GM11168 (cell line): ENCODE results near the gene CLCN2.

ENCODE experiments used
- in situ Hi-C: fragments of 300-500 bp; cut with MboI; formaldehyde crosslinking; loops from one replicate; pipeline ENCODE4 v1.12.0; 2022; ENCODE audit warnings: low sequenced_read_pairs; ENCODE audit not compliant: unreplicated experiment

The CLCN2 gene

DNA sequence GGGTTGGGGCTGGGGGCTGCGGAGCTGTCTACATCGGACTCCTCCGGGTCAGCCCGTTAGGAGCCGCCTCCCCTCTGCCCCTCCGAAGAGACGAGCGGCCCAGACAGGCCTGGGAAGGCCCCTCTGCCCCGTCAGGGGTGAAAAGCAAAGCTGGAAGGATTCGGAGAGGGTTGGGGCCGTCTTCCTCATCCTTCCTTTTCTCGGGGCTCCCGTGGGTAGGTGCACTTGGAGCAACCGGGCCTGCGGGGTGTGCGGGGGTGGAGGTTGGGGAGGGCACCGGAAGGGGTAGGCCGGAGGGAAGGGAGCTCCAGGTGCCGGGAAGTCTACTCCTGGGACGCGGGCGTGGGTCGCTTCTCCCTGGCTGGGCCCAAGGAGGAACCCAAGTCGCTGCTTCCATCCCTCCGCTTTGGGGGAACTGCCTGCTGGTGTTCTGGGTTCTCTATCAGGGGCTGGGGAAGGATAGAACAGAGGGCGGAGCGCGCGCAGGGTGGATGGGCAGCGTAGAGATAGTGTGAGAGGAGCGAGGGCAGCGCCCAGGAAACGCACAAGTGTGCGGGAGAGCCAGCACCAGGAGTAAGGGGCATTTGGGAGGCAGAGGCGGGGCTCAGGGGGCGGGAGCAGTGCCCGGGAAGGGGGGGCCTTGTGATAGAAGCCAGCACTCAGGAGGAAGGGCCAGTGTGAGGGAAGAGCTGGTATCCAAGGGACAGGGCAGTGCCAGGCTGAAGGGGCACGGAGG is 695 bp upstream of the CLCN2 start:
- in situ Hi-C loops: no loop called here

DNA sequence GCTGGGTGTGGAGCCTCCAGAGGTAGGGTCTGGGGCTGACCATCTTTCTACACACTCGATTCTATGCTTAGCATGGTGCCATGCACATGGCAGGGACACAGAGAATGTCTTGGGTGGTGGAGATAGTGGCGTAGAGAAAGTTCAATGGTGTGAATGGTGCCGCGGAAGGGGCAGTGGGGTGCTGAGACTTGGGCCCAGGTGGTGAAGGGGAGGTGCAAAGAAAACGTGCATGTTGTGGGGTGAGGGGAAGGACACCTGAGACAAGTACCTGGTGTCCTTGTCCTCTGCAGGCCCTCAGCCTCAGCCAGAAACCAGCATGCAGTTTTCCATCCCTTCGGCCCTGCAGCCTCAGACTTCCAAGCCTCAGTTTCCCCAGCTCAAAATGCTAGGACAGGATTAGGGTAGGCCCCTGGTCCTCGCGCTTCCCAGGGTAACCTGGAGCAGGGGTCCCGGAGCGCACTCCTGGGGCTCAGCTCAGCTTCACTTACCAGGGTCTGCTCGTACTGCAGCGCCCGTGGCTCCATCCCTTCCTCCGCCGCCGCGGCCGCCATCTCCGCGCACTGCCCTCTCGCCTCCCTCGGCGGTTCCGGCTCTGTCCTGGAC is 375 bp downstream of the CLCN2 start:
- in situ Hi-C loops: no loop called here

DNA sequence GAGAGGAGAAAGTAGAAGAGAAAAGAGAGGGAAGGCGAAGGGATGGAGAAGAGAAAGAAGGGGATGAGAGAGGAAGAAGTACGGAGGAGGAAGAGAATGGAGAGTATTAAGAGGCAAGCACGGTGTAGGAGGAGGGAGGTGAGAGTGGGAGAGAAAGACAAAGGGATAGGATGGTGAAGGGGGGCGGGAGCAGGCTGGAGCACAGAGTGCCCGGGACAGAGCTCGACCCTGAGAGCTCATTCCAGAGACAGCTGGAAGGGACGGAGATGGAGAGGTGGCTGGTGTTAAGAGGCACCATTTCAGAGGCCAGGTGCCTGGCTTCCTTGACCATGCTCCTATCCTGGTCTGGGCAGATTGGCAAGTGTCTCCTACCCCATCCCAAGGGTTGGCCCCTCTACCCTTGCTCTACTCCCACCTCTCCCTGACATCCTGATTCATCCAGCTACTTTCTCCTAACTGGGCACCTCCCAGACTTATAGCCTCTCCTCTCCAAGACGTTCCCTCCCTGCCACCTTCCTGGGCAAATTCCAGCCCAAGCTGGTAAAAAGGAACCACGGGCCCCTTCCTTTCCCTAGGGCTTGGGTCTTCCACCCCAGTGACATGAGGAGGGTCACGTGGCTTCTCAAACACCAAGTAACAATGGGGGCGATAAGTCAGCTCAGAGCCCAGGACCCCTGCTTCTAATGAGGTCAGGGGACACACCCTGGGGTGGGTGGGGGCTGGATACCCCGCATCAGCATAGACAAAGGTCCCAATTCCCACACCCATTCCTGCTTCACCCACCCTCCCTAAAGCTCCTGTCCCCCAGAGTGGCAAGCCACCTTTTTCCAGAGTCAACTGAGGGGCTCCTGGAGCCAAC is 1.1 kb downstream of the CLCN2 start:
- in situ Hi-C loops: no loop called here

- in situ Hi-C loops: no loop called here
Measured at GRCh38 chr3:184359610-184360009, 1.8 kb downstream of the CLCN2 start.

DNA sequence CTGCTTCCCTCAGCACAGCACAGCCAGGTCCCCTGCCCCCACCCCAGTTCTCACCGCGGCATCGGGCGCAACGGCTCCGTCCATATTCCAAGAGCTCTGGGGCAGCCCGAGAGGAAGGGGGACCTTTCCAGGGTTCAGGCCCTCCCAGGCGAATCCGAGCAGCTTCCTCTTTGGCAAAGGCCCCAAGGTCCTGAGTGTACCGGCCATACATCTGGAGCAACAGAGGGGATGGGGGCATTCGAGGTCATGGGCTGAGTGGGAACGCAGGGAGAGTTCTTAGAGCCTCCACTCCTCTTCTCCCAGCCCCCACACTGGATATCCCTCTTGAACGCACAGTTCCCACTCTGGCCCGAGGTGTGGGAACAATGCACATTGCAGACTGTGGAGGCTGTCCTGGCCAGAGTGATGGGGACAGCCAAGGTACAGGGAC is 2.5 kb downstream of the CLCN2 start:
- in situ Hi-C loops: no loop called here

DNA sequence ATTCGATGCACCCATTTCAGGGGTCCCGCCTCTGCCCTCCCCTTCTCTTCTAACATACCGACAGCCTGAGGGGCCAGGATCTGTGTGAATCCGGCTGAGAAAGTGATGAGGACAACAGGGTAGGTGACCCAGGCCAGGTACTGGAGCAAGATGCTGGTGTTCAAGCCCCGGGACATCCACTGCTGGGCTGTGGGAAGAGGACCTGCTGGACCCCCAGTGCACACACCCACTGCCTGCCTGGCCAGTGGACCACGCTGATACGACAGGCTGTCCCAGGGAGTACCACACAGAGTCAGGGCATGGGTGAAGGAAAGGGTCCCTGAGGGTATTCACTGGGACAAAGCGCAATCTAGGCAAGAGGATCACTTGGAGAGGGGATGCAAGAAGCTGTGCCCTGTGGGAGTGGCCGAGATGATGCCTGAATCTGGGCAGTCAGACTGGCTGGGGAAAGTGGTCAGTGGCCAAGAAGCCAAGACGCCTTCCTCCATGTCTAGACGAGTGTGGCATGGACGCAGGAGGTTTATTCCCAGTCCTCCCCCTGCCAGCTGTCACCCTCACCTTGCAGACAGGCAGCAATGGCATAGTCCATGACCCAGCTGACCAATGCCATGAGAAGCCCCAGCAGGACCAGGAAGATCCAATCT is 3.2 kb downstream of the CLCN2 start:
- in situ Hi-C loops: no loop called here

- in situ Hi-C loops: no loop called here
Measured at GRCh38 chr3:184357248-184358123, 3.9 kb downstream of the CLCN2 start.

DNA sequence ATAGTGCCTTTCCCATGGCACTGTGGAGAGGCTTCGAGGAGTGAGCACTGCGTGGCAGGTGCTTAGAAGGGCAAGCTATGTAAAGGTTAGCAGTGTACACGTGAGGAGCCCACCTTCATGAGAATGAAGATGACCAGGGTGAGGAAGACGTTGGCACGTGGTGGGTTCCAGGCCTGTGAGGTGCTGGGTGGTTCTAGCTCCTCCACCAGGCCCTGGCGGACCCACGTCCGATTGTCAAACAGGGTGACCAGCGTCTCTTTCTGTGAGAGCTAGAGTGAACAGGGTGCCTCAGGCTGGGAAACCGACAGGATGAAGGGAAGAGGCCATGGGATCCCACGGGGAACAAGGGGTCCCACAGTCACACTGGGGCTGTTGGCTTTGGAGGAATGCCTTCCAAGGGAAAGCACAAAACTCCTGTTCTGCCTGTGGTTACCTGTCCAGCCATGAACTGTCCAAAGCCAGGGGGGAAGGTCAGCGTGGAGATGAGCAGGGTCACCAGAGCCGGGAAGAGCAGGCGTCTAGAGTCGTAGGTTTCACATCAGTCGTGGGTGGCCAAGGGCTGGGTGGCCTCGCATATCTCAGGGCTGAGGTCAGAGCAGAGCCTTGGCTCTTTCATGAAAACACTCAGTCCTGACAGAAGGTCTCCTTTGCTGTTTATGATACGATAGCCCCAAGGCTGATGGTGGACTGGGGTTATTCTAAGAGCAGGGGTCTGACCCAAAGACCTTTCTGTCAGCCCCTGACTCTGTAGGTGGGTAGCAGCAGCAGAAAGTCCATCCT is 6.0 kb downstream of the CLCN2 start:
- in situ Hi-C loops: no loop called here

DNA sequence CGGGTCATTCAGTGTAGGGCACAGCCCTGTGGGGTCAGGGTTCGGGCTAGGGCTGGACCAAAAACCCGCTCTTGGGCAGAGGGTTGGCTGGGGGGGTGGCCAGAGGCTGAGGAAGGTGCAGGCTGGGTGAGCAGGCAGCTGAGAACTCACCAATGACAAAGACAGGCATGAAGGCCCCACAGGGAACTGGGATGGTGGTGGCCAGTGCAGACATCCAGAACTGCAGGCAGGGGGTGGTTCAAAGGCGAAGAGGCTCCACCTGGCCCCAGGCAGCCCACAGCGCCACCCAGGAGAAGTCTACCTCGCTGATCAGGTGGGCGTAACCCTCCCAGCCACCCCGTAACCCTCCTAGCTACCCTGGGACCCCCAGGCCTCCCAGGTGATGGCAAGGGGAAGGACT is 6.7 kb downstream of the CLCN2 start:
- in situ Hi-C loops: no loop called here

- in situ Hi-C loops: no loop called here
Measured at GRCh38 chr3:184354121-184354728, 7.2 kb downstream of the CLCN2 start.

- in situ Hi-C loops: no loop called here
Measured at GRCh38 chr3:184353546-184353941, 7.9 kb downstream of the CLCN2 start.

DNA sequence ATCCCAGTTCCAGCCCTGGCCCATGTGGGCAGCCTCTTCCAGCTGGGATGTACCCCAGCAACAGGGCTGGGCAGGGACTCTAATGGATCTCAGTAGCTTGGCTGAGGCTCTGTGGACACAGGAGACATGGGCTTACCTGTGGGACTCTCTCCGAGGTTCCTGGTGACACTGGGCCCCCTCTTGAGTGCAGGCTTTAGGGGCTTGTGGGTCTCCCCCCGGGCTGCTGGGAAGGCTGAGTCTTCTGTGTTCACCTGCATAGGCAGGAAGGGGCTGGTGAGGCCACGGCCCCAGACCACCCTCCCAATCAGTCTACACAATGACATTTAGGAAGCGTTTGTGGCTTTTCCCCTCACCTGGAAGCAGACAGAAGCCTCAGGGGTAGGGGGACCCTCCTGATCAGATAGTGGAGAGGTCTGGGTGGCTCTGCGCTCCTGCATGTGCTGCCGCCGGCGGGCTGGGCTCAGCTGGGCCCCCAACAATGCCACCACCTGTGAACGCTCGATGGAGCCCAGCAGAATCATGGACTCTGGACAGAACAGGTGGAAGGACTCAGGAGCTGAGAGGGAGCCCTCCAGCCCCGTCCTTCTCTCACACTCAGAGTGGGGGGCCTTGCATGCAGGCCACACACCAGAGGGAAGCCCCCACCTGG is 8.4 kb downstream of the CLCN2 start:
- in situ Hi-C loops: no loop called here

DNA sequence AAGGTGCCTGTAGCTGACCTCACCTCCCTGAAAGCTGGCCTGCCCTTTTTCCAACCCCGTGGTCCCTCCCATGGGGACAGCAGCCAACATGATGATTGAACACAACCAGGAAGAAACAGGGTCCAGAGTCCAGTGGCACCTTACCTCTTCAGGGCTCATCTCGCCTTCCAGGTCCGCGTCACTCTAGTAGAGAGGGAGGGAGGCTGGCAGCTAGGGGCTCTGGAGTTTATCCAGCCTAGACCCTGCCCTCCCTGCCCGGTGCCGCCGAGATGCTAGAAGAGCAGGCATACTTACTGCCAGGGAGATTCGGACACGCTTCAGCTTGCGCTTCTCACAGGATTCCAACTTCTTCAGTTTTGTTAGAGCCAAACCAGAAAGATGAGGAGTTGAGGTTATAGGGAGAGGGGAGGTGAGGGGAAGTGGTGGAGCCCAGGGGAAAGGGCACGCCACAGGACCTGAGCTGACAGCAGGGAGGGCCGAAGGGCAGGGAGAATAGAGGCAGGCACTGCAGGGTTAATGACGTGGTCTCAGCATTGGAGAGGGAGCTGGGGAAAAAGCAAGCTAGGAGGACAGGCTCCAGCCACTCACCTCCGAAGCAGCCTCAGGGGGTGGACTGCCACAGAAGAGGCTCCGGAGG is 9.1 kb downstream of the CLCN2 start:
- in situ Hi-C loops: no loop called here

GRCh38 chr3:184351511-184352148 is 9.8 kb downstream of the CLCN2 start:
- in situ Hi-C loops: no loop called here

GRCh38 chr3:184350618-184351017 is 10.8 kb downstream of the CLCN2 start:
- in situ Hi-C loops: no loop called here

DNA sequence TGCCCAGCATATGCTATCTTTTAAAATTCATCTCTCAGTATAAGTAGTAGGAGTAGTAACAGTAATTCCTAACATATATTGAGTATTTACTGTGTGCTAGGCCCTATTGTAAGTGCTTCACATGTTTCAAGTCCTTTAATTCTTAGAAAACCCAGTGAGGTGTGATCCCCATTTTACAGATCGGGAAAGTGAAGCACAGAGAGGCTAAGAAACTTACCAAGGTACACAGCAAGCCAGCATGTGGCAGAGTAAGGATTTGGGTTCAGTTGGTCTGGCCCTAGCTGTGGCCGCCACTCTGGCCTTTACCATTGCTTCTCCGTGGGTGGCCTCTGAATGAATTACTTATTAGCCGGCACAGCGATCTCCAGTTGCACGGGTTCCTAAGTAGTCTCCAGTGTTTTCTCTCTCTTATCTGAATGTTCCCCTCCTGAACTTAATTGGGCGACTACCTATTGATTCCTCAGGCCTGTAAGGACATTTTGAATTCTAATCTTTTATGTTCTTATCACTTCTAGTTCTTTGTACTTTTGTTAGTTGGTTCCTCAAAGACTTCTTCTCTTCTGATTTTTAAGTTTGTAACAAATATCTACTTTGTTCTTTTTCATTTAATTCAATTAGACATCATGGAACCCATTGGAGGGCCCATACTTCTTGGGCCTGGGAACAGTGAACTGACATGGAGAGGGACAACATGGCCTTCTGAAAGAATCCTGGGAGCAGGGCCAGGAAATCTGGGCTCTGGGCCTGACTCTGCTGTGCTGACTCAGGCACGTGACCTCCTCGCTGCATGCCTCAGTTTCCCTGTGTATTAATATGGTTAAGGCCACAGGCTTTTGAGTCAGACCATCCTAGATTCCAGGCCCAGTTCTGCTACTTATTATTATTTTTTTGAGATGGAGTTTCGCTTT is 11.6 kb downstream of the CLCN2 start:
- in situ Hi-C loops: no loop called here
